HG03432 (cell line): ENCODE results near the gene PTH1R.

Experiments
- ATAC-seq: cut with Tn5 transposase; IDR thresholded peaks from one replicate; pipeline ENCODE4 v1.9.1; 2021; ENCODE audit warnings: mild to moderate bottlenecking, moderate library complexity; ENCODE audit not compliant: unreplicated experiment

The PTH1R gene

GRCh38 chr3:46926871-46927717, 49.6 kb downstream of the PTH1R start:
- ATAC-seq = peak; percentile 55

DNA sequence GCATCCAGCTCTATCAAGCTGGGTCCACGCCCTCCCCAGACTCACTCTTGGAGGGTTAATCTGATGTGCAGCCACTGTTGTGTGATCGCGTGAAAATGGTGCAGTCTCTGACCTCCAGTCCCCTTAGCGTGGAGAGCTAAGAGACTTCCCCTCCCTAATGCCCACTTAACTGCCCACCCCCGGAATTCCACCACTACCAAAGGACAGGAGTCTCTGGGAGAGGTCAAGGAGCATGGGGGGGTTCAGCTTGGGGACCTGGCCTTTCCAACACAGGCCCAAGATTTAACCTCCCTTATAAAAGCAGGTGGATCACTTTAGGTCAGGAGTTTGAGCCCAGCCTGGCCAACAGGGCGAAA, 50.2 kb downstream of the PTH1R start:
- no peak for ATAC-seq

- ATAC-seq = no peak
These were observed 50.8 kb downstream of the PTH1R start for GRCh38 chr3:46928282-46928681.

- no peak for ATAC-seq
These were observed 51.8 kb downstream of the PTH1R start for GRCh38 chr3:46929324-46929723.

GRCh38 chr3:46930166-46930944, 52.8 kb downstream of the PTH1R start:
- ATAC-seq = no peak

- ATAC-seq = no peak
These were observed 53.5 kb downstream of the PTH1R start for GRCh38 chr3:46930945-46931403.

GRCh38 chr3:46931631-46932331, 54.3 kb downstream of the PTH1R start:
- ATAC-seq = no peak

- no peak for ATAC-seq
These were observed 55.1 kb downstream of the PTH1R start for GRCh38 chr3:46932455-46933225.

DNA sequence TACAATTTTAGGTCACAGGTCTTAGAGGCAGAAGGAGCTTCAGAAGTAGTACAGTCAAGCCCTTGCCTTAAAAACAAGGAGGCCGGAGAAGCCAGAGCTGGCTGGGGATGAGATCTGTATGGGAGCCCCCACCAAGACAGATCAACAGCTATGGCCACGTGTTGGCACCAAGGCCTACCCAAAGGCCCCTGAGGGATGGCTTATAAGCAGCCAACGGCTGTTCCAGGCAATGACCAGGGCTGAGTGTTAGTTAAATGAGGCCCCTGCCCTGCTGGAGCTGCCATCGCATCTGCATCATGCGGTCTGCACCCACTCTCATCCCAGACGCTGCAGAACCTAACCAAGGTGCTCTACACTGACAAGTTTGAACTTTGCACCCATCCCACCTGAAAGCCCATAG, 55.7 kb downstream of the PTH1R start:
- no peak for ATAC-seq

- ATAC-seq = no peak
These were observed 56.6 kb downstream of the PTH1R start for GRCh38 chr3:46934072-46934471.

GRCh38 chr3:46934498-46935167, 57.1 kb downstream of the PTH1R start:
- no peak for ATAC-seq

DNA sequence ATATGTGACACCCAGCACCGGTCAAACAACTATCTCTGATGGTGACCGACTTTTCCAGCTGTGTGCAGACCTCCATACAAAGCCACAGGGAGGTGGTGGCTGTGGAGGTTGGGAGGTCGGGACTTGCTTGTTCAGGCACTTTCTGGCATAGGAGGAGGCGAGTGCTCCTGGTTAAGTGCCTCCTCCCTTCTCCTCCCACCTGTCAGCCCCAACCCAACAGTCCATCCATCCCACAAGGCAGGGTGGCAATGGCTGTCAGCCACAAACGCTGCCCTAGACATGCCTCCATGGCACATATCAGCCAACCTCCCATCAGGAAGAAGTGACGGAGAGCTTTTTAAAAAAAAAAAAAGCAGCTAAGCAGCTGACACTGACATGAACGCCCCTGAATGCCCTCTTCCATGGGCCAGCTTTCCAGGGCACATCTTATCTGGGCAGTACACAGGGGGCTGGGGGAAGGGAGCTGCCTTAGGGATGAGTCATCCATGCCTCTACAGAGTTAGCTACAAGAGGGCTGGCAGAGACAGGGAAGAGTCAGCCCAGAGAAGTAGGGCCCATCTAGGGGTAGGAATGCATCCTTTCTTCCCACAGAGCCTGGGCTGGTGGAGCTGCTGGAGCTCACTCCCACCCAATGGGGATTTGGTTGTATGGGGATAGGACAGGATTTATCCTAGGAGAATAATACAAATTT, 57.8 kb downstream of the PTH1R start:
- no peak for ATAC-seq

- no peak for ATAC-seq
These were observed 58.6 kb downstream of the PTH1R start for GRCh38 chr3:46935989-46936558.

GRCh38 chr3:46936733-46937250, 59.3 kb downstream of the PTH1R start:
- no peak for ATAC-seq

- ATAC-seq = no peak
These were observed 60.6 kb downstream of the PTH1R start for GRCh38 chr3:46938118-46938517.

- ATAC-seq = no peak
These were observed 62.3 kb downstream of the PTH1R start for GRCh38 chr3:46939578-46940445.

DNA sequence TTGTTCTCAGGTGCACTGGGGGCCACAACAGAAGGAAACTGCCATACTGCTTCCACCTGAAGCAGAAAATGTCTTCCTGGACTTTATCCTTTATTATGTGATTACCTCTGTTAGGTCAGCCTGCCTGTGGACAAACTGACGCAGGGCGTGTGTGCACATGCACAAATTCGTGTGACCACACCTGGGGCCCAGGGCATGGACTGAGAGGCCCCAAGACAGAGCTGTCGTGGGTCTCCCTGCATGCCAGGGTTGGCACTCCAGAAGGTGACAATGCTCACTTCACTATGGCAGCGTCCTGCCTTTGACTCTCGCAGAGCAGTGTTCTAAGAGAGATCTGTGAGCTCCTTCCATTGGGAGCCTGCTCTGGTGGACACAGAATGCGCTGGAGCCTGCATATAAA, 64.6 kb downstream of the PTH1R start:
- no peak for ATAC-seq
